ENCODE results near the gene CHKB.

DNA sequence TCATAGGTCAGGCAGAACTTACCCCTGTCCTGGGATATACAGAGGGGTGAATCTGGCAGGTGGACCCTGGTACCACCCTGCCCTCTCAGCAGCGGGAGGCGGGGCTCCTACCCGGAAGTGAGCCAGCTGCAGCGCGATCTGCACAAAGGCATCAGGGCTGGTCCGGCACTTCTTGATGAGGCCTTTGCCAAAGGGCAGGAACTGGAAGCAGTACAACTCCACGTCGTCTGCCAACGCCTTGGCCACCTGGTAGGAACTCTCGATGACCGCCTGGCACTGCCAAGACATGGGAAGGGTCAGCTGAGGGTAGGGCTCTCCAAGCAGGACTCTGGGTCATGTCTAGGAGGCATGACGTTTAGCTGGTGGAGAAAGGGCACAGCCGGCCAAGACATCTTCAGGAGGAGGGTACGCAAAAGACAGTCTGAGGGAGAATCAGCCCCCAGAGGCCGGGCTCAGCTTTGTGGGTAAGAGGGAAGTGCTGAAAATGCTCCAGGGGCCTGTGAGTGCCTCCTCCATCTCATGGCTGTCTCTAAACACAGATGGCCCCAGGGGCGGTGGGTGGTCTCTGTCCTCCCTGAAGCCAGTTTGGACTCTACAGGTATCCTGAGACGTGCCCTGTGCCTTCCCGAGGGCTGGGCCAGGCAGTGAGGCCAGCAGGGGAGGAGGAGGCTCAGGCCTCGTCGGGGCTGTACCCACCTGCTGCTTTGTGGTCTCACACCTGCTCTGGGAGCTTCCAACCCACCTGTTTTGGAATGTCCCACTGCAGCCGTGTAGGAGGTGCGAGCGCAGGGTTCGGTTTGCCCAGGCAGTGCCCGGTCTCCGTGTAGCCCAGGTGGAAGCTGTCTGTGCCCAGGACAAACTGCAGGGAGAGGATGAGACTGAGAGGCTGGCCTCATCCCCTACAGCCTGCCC lies 11.1 kb downstream of the CHKB start:
- TF ChIP-seq POLR2A (IDR thresholded peaks at IDR 0.05; ENCODE audit: low read length) (no peak), GATA1 (IDR thresholded peaks at IDR 0.05; ENCODE audit: low read depth, low read length) (no peak)
